GM12878 (cell line): ENCODE data around the gene ANKRD31.

ENCODE experiments used
- CHD2 ChIP-seq: IDR thresholded peaks from 2 replicates; pipeline ENCODE4 v1.6.1; 2011; ENCODE audit warnings: low read depth, low read length, improper control_type of control experiment, borderline replicate concordance
- CREM ChIP-seq: IDR thresholded peaks from 2 replicates; pipeline ENCODE4 v1.6.1; 2014; ENCODE audit warnings: antibody characterized with exemption, low read depth
- CTCF ChIP-seq, 3 experiments: IDR thresholded peaks in 2 of 3; conservative IDR thresholded peaks in 1 of 3; 2 replicates each; pipeline ENCODE4 v1.5.1; 2011; ENCODE audit warnings: low read depth in 3 of 3, low read length in 3 of 3, mild to moderate bottlenecking in 3 of 3, control low read depth in 2 of 3, moderate library complexity in 2 of 3, inconsistent platforms in 1 of 3, mixed read lengths in 1 of 3; ENCODE audit not compliant: control insufficient read depth in 2 of 3, insufficient read depth in 1 of 3; ENCODE audit errors: extremely low read depth in 1 of 3
- E2F8 ChIP-seq: fragments of 450-650 bp; IDR thresholded peaks from 2 replicates; pipeline ENCODE4 v1.6.1; 2018; ENCODE audit warnings: mild to moderate bottlenecking, low read depth, moderate library complexity; ENCODE audit not compliant: partially characterized antibody
- EZH2 ChIP-seq: IDR thresholded peaks from 2 replicates; pipeline ENCODE4 v1.6.1; 2012; ENCODE audit warnings: low read depth, mild to moderate bottlenecking, control low read depth, inconsistent platforms, low read length, borderline replicate concordance; ENCODE audit not compliant: control insufficient read depth
- GABPA ChIP-seq: IDR thresholded peaks from 2 replicates; pipeline ENCODE4 v1.6.1; 2014; ENCODE audit warnings: antibody characterized with exemption, low read depth, mild to moderate bottlenecking, inconsistent platforms
- MEF2A ChIP-seq: IDR thresholded peaks from 2 replicates; pipeline ENCODE4 v1.6.1; 2011; ENCODE audit warnings: low read depth, mild to moderate bottlenecking, low read length, moderate library complexity; ENCODE audit not compliant: insufficient read depth
- POLR2A ChIP-seq: IDR thresholded peaks from 2 replicates; pipeline ENCODE4 v1.6.1; 2011; ENCODE audit warnings: low read depth, mild to moderate bottlenecking, low read length
- RAD21 ChIP-seq: IDR thresholded peaks from 2 replicates; pipeline ENCODE4 v1.6.1; 2011; ENCODE audit warnings: mild to moderate bottlenecking, low read depth, low read length, moderate library complexity; ENCODE audit not compliant: insufficient read depth

- TF ChIP-seq CTCF (IDR thresholded peaks at IDR 0.05 in 2 of 3, conservative IDR thresholded peaks at IDR 0.05 in 1 of 3; ENCODE audit: control insufficient read depth in 2 of 3, extremely low read depth in 1 of 3, insufficient read depth in 1 of 3, low read depth in 3 of 3, low read length in 3 of 3) (no peak), EZH2 (no peak), CREM (no peak), RAD21 (no peak), GABPA (no peak), CHD2 (no peak), MEF2A (no peak), POLR2A (no peak), E2F8 (no peak)
Observed at GRCh38 chr5:75043633-75044264, 192.9 kb downstream of the ANKRD31 start.
